Activated T-cell treated with anti-CD3 and anti-CD28 coated beads, Interleukin-2, amount 50 U/mL, for 4 hours (primary cell): Measurements from ENCODE around the gene SCD5. TPM values are rescaled to one million over a fixed set of nuclear protein-coding genes. Genes with fewer than 3 reads are reported as not detected.

ENCODE experiments used
- ATAC-seq, 2 donors: fragments of 200-7000 bp; cut with Tn5 transposase; one replicate each; pipeline ENCODE4 v1.10.0; 2021
- DNase-seq: peaks from one replicate; pipeline ENCODE4 v3.0.0-alpha.2; 2020
- H3K27me3 Mint-ChIP-seq: one replicate; pipeline ENCODE4 v1.8.0; 2021; ENCODE audit warnings: low read depth, mixed read lengths
- H3K36me3 Mint-ChIP-seq: one replicate; pipeline ENCODE4 v1.8.0; 2022; ENCODE audit warnings: mixed read lengths; ENCODE audit not compliant: insufficient read depth
- H3K4me1 Mint-ChIP-seq: one replicate; pipeline ENCODE4 v1.8.0; 2021; ENCODE audit warnings: low read depth, mixed read lengths
- H3K4me3 Mint-ChIP-seq: one replicate; pipeline ENCODE4 v1.8.0; 2021; ENCODE audit warnings: mild to moderate bottlenecking, moderate library complexity, mixed read lengths
- H3K9me3 Mint-ChIP-seq: one replicate; pipeline ENCODE4 v1.8.0; 2021; ENCODE audit warnings: mixed read lengths
- total RNA-seq, 3 donors: library from RNA; stranded (reverse); gene quantifications; one replicate each; pipeline ENCODE4 v1.2.1, GENCODE V29; 2021

SCD5 gene
- total RNA-seq, 3 donors from 2014 or later, result 0.30 to 1.2 (median 0.84) TPM

GRCh38 chr4:82585690-82586435, 212.7 kb downstream of the SCD5 start:
- Mint-ChIP-seq H3K36me3 (no peaks in the 10 kb centered on the region), H3K27me3 (peaks cover 7% of the 10 kb centered on the region)
- ATAC-seq, result no peak

GRCh38 chr4:82584931-82585330, 213.7 kb downstream of the SCD5 start:
- Mint-ChIP-seq H3K36me3 (no peaks in the 10 kb centered on the region), H3K27me3 (peaks cover 7% of the 10 kb centered on the region), H3K4me3 (no peak overlapping the region), H3K9me3 (no peaks in the 10 kb centered on the region), H3K4me1 (no peaks in the 10 kb centered on the region)
- DNase-seq, result no peak
- ATAC-seq, result no peak

More at GRCh38 chr4:82585690-82586435, 212.7 kb downstream of the SCD5 start:
- no peak for DNase-seq
- H3K4me3 Mint-ChIP-seq, result no peak overlapping the region
- no peaks in the 10 kb centered on the region for H3K4me1 Mint-ChIP-seq
- H3K9me3 Mint-ChIP-seq, result no peaks in the 10 kb centered on the region

DNA sequence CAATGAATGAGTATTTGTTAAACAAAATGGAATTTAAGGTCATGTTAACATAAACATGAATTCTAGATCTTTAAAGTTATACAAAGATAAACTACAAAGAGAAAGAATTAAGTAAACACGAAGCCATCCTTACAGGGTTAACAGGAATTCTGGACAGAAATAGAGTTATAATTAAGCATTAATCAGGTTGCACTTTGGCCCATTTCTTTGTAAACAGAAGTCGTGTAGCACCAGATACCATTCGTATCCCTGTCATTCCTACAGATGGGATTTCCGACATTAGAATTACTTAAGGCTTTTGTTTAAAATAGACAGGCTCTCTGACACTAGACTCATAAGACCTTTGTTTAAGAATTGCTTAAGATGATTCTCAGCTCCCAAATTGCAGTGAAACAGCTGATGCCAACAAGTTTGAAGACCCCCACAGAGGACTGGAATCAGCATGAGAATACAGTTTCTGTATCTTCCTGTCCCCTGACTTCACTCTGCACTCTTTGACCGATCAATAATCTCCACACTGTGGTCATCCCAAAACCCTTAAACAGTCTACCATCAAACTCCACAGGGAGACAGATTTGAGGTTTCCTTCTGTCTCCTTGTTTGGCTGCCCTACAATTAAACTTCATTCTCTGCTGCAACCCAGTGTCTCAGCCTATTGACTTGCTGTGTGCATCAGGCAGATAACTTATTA, 214.6 kb downstream of the SCD5 start:
- Mint-ChIP-seq H3K9me3 (no peaks in the 10 kb centered on the region), H3K27me3 (peaks cover 7% of the 10 kb centered on the region), H3K36me3 (no peaks in the 10 kb centered on the region), H3K4me1 (no peaks in the 10 kb centered on the region), H3K4me3 (no peak overlapping the region)
- DNase-seq (no peak), ATAC-seq (no peak)

GRCh38 chr4:82579932-82580331, 218.7 kb downstream of the SCD5 start:
- Mint-ChIP-seq H3K9me3 (no peaks in the 10 kb centered on the region), H3K4me3 (no peak overlapping the region), H3K4me1 (no peaks in the 10 kb centered on the region), H3K36me3 (no peaks in the 10 kb centered on the region), H3K27me3 (peaks cover 9% of the 10 kb centered on the region)
- ATAC-seq, result no peak
- DNase-seq, result no peak

Other genes with a start within 250 kb of the SCD5 start
- gene TMEM150C, start 236.8 kb downstream of the SCD5 start, total RNA-seq, result under 1 TPM in 2 of 3 donors, not detected in 1; 0.13 to 0.24 TPM
- gene SEC31A, start 92.4 kb upstream of the SCD5 start, total RNA-seq, result 100 to 1,000 TPM; 114 to 124 (median 123) TPM
- 1 to 10 TPM in 2 of 3 donors, under 1 TPM in 1; 0.87 to 2.4 (median 1.0) TPM for gene THAP9, start 101.9 kb upstream of the SCD5 start, total RNA-seq
- 10 to 100 TPM; 14.7 to 15.3 (median 14.8) TPM for gene LIN54, start 212.0 kb upstream of the SCD5 start, total RNA-seq
- gene COPS4, start 236.4 kb upstream of the SCD5 start, total RNA-seq, result 10 to 100 TPM; 40.7 to 43.1 (median 41.2) TPM